K562 (cell line): Measurements from ENCODE around the gene FXYD1. TPM values are rescaled to one million over a fixed set of nuclear protein-coding genes. Genes with fewer than 3 reads are reported as not detected.
A peak's percentile ranks its signal among the peaks of the same experiment; 100 is the strongest.

Source experiments
- ADNP ChIP-seq: fragments of 200-800 bp; sonication (Bioruptor generic); IDR thresholded peaks from 2 replicates; pipeline ENCODE4 v1.6.1; 2016; ENCODE audit warnings: missing genetic modification characterization, missing compliant biosample characterization
- BRD9 ChIP-seq: fragments of 450-650 bp; IDR thresholded peaks from 2 replicates; pipeline ENCODE4 v1.6.1; 2018; ENCODE audit warnings: low read depth; ENCODE audit not compliant: partially characterized antibody
- CBX2 ChIP-seq: fragments of 200-600 bp; sonication (generic); IDR thresholded peaks from one replicate; pipeline ENCODE4 v1.6.1; 2012; ENCODE audit warnings: mild to moderate bottlenecking, low read length, inconsistent platforms; ENCODE audit not compliant: insufficient read depth, poor library complexity, severe bottlenecking
- HNRNPL ChIP-seq: fragments of 200-400 bp; formaldehyde crosslinking; IDR thresholded peaks from 2 replicates; pipeline ENCODE4 v1.6.1; 2017; ENCODE audit warnings: low read depth, mild to moderate bottlenecking, low read length
- HNRNPUL1 ChIP-seq: fragments of 200-400 bp; formaldehyde crosslinking; IDR thresholded peaks from 2 replicates; pipeline ENCODE4 v1.6.1; 2017; ENCODE audit warnings: low read length
- KAT2B ChIP-seq: IDR thresholded peaks from one replicate; pipeline ENCODE4 v1.6.1; 2012; ENCODE audit warnings: low read depth, mild to moderate bottlenecking, control low read depth, inconsistent platforms, low read length, moderate library complexity
- PHB2 ChIP-seq: fragments of 450-650 bp; IDR thresholded peaks from 2 replicates; pipeline ENCODE4 v1.6.1; 2017; ENCODE audit warnings: low read depth
- SAP30 ChIP-seq: fragments of 200-600 bp; sonication (generic); IDR thresholded peaks from 2 replicates; pipeline ENCODE4 v1.6.1; 2012; ENCODE audit warnings: borderline replicate concordance, low read depth, mild to moderate bottlenecking, moderate library complexity, low read length, control low read depth, inconsistent platforms; ENCODE audit not compliant: insufficient read depth, poor library complexity, severe bottlenecking
- SRF ChIP-seq, 2 experiments: fragments of 250-450, 450-650 bp in 1 of 2; sonication (Bioruptor Pico) in 1 of 2; sonication (generic) in 1 of 2; formaldehyde crosslinking; IDR thresholded peaks; 2 replicates each; pipeline versions ENCODE4 v1.5.0 to v1.5.1; 2020 to 2022; ENCODE audit warnings: mild to moderate bottlenecking in 1 of 2, missing genetic modification reagents in 1 of 2
- TAF15 ChIP-seq: fragments of 200-400 bp; formaldehyde crosslinking; IDR thresholded peaks from 2 replicates; pipeline ENCODE4 v1.6.1; 2017; ENCODE audit warnings: mild to moderate bottlenecking, low read depth, low read length, moderate library complexity
- TCF3 ChIP-seq: sonication (generic); formaldehyde crosslinking; IDR thresholded peaks from 2 replicates; pipeline ENCODE4 v1.4.0; 2020; ENCODE audit warnings: mild to moderate bottlenecking, missing genetic modification reagents
- TEAD1 ChIP-seq, 2 experiments: fragments of 450-650 bp in 1 of 2; sonication (generic) in 1 of 2; formaldehyde crosslinking; IDR thresholded peaks; 2 replicates each; pipeline versions ENCODE4 v1.4.0 to v1.8.0; 2020 to 2022; ENCODE audit warnings: mild to moderate bottlenecking in 2 of 2, missing genetic modification reagents in 1 of 2
- TRIM24 ChIP-seq, 2 experiments: fragments of 450-650 bp; IDR thresholded peaks; 2 replicates each; pipeline ENCODE4 v1.6.1; 2016
- ZNF121 ChIP-seq: sonication (generic); formaldehyde crosslinking; conservative IDR thresholded peaks from 2 replicates; pipeline ENCODE4 v1.8.0; 2022; ENCODE audit warnings: missing genetic modification reagents
- polyA plus RNA-seq, 8 experiments: library from polyadenylated mRNA; depleted of rRNA in 4 of 8; stranded (reverse) in 5 of 8; unstranded in 3 of 8; fragments of >200 nt; fragmentation: Nextera tagmentation in 2 of 8; fragmentation: Illumina TruSeq in 1 of 8; extraction: Ambion mirVana in 2 of 8; extraction: Trizol in 1 of 8; gene quantifications; 2 replicates each; pipeline versions ENCODE4 v1.2.1 to v1.2.3, GENCODE V29; 2011 to 2014; ENCODE audit warnings: inconsistent platforms in 1 of 8, missing spikeins in 1 of 8
- total RNA-seq, 7 experiments: library from RNA; depleted of rRNA in 6 of 7; stranded (reverse); fragments of >200 nt in 6 of 7; fragmentation: Illumina TruSeq in 2 of 7; extraction: Trizol in 2 of 7; gene quantifications; 2 replicates each; pipeline versions ENCODE4 v1.2.1 to v1.2.3, GENCODE V29; 2011 to 2021; ENCODE audit warnings: low replicate concordance in 1 of 7
- TF ChIP-seq, protein P1 (sequence below): IDR thresholded peaks from 2 replicates; pipeline ENCODE4 v1.6.1; 2016; ENCODE audit warnings: missing genetic modification characterization, missing compliant biosample characterization
- TF ChIP-seq, protein P2 (sequence below): sonication (generic); formaldehyde crosslinking; IDR thresholded peaks from 2 replicates; pipeline ENCODE4 v1.8.1; 2022; ENCODE audit warnings: missing genetic modification reagents
- TF ChIP-seq, protein P3 (sequence below): sonication (generic); formaldehyde crosslinking; IDR thresholded peaks from 2 replicates; pipeline ENCODE4 v1.8.0; 2022; ENCODE audit warnings: mild to moderate bottlenecking, missing genetic modification reagents
- TF ChIP-seq, protein P4 (sequence below): fragments of 250-450 bp; sonication (Bioruptor Pico); IDR thresholded peaks from 2 replicates; pipeline ENCODE4 v1.8.0; 2022; ENCODE audit warnings: inconsistent platforms

FXYD1 gene
- total and polyA plus RNA-seq, 9 of the 15 experiments (the other 6 are each of a cell fraction or from before 2014, with no cell fraction given), result 0.40 to 3.2 (median 1.8) TPM; not detected in 3

DNA sequence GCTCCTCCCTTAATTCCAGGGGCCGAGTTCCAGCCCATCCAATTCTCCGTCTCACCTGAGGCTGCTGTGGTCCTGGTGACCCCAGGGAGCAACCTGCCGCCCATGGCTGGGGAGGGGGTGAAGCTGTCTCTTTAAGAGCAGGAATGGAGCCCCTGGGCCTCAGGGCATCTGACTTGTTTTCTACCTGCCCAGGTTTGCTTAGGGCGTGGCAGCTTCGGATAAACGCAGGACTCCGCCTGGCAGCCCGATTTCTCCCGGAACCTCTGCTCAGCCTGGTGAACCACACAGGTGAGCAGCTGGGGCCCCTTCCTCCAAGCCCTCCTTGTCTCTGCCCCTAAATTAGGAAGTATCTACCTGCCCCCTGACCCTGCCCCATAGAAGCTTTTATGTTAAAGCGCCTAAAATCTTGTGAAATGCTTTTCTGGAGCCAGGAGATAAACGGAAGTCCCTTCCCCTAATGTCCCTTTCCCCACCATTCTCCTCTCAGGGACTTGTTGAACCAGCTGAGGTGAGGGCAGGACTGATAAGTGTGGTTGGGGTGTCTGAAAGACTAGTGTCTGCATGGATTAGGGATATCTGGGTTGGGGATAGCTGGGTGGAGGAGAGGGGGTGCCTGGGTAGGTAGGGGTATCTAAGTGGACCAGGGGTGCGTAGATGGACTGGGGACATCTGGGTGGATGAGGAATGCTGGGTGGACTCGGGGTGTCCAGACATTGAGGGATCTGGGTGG is 22.4 kb upstream of the FXYD1 start (continued):
- TF ChIP-seq, protein P1, sequence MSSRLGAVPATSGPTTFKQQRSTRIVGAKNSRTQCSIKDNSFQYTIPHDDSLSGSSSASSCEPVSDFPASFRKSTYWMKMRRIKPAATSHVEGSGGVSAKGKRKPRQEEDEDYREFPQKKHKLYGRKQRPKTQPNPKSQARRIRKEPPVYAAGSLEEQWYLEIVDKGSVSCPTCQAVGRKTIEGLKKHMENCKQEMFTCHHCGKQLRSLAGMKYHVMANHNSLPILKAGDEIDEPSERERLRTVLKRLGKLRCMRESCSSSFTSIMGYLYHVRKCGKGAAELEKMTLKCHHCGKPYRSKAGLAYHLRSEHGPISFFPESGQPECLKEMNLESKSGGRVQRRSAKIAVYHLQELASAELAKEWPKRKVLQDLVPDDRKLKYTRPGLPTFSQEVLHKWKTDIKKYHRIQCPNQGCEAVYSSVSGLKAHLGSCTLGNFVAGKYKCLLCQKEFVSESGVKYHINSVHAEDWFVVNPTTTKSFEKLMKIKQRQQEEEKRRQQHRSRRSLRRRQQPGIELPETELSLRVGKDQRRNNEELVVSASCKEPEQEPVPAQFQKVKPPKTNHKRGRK (tag), result no peak
- TF ChIP-seq PHB2, result no peak
- TF ChIP-seq CBX2, result no peak
- TF ChIP-seq TRIM24 (IDR thresholded peaks at IDR 0.05), result peak; percentile 59 to 76; a peak in 3 of 4 replicates
- TF ChIP-seq SRF (CRISPR knock-in tag; IDR thresholded peaks at IDR 0.05), result no peak
- peak; percentile 81 for TF ChIP-seq TCF3 (CRISPR knock-in tag)
- TF ChIP-seq TAF15, result no peak
- no peak for TF ChIP-seq KAT2B
- TF ChIP-seq, protein P2, sequence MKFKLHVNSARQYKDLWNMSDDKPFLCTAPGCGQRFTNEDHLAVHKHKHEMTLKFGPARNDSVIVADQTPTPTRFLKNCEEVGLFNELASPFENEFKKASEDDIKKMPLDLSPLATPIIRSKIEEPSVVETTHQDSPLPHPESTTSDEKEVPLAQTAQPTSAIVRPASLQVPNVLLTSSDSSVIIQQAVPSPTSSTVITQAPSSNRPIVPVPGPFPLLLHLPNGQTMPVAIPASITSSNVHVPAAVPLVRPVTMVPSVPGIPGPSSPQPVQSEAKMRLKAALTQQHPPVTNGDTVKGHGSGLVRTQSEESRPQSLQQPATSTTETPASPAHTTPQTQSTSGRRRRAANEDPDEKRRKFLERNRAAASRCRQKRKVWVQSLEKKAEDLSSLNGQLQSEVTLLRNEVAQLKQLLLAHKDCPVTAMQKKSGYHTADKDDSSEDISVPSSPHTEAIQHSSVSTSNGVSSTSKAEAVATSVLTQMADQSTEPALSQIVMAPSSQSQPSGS (CRISPR knock-in tag), result no peak
- TF ChIP-seq SAP30, result no peak
- TF ChIP-seq, protein P3, sequence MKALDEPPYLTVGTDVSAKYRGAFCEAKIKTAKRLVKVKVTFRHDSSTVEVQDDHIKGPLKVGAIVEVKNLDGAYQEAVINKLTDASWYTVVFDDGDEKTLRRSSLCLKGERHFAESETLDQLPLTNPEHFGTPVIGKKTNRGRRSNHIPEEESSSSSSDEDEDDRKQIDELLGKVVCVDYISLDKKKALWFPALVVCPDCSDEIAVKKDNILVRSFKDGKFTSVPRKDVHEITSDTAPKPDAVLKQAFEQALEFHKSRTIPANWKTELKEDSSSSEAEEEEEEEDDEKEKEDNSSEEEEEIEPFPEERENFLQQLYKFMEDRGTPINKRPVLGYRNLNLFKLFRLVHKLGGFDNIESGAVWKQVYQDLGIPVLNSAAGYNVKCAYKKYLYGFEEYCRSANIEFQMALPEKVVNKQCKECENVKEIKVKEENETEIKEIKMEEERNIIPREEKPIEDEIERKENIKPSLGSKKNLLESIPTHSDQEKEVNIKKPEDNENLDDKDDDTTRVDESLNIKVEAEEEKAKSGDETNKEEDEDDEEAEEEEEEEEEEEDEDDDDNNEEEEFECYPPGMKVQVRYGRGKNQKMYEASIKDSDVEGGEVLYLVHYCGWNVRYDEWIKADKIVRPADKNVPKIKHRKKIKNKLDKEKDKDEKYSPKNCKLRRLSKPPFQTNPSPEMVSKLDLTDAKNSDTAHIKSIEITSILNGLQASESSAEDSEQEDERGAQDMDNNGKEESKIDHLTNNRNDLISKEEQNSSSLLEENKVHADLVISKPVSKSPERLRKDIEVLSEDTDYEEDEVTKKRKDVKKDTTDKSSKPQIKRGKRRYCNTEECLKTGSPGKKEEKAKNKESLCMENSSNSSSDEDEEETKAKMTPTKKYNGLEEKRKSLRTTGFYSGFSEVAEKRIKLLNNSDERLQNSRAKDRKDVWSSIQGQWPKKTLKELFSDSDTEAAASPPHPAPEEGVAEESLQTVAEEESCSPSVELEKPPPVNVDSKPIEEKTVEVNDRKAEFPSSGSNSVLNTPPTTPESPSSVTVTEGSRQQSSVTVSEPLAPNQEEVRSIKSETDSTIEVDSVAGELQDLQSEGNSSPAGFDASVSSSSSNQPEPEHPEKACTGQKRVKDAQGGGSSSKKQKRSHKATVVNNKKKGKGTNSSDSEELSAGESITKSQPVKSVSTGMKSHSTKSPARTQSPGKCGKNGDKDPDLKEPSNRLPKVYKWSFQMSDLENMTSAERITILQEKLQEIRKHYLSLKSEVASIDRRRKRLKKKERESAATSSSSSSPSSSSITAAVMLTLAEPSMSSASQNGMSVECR (CRISPR knock-in tag), result no peak
- no peak for TF ChIP-seq HNRNPL
- no peak for TF ChIP-seq ZNF121 (CRISPR knock-in tag)
- TF ChIP-seq, protein P4, sequence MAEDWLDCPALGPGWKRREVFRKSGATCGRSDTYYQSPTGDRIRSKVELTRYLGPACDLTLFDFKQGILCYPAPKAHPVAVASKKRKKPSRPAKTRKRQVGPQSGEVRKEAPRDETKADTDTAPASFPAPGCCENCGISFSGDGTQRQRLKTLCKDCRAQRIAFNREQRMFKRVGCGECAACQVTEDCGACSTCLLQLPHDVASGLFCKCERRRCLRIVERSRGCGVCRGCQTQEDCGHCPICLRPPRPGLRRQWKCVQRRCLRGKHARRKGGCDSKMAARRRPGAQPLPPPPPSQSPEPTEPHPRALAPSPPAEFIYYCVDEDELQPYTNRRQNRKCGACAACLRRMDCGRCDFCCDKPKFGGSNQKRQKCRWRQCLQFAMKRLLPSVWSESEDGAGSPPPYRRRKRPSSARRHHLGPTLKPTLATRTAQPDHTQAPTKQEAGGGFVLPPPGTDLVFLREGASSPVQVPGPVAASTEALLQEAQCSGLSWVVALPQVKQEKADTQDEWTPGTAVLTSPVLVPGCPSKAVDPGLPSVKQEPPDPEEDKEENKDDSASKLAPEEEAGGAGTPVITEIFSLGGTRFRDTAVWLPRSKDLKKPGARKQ (CRISPR knock-in tag), result no peak
- TF ChIP-seq BRD9, result no peak
- no peak for TF ChIP-seq TEAD1 (CRISPR knock-in tag; IDR thresholded peaks at IDR 0.05)
- no peak for TF ChIP-seq ADNP (tag)
- TF ChIP-seq HNRNPUL1, result no peak
